NCI-H2107 (cell line): Measurements from ENCODE around the gene CUX1.
"Not testable (repeated sequence)": the region's sequence is repeated elsewhere in the genome, so short reads cannot be mapped to it uniquely, and the experiment has no call there.

Experiments used
- DNase-seq: peaks from one replicate; lab custom pipeline; 2025; lab: John Stamatoyannopoulos, UW

CUX1 gene

DNA sequence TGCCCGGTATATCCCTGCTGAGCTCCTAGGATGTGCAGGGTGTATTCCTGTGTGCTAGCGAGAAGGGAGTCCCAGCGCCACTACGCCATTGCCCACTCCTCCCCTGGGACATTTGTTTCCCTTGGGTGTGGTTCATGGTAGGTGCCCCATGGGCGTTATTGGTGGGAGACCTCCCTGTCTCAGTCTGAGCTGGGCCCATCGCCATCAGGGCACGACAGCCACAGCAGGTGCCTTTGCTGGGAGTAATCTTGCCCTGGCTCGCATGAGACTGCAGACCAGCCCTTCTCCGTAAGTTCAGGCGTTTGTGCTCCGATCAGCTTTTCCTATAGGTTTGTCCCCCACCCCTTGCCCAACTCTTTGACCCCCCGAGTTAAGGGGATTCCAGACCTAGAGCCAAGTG, 332.0 kb downstream of the CUX1 start:
- no peak for DNase-seq

DNA sequence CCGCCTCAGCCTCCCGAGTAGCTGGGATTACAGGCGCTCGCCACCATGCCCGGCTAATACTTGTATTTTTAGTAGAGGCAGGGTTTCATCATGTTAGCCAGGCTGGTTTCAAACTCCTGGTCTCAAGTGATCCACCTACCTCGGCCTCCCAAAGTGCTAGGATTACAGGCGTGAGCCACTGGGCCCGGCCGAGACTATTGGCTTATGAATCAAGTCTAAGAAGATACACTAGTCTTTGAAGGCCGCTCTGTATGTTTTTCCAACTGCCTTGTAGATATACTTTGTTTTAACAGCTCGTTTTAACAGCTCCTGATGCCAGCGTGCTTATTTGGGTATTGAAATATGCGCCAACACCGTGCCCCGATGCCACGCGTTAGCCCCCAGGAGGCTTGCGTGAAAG, 332.8 kb downstream of the CUX1 start:
- no peak for DNase-seq

GRCh38 chr7:102152672-102153598, 335.5 kb downstream of the CUX1 start:
- peak; percentile 46 for DNase-seq

- DNase-seq, result no peak
These were observed 336.1 kb downstream of the CUX1 start for GRCh38 chr7:102153599-102153946.

DNA sequence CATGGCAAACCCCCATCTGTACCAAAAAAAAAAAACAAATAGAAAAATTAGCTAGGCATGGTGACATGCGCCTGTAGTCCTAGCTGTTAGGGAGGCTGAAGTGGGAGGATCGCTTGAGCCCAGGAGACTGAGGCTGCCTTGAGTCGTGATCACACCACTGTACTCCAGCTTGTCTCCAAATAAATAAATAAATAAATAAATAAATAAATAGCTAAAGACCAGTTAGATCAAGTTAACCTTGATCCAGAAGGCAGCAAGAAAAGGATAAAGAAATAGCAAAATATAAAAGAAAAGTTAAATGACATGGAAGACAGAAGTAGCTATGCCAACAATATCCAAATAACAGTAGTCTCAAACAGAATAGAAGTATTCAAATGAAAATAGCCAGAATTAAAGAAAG, 337.0 kb downstream of the CUX1 start:
- DNase-seq, result no peak

GRCh38 chr7:102155821-102156441, 338.5 kb downstream of the CUX1 start:
- no peak for DNase-seq

- DNase-seq, result no peak
These were observed 339.4 kb downstream of the CUX1 start for GRCh38 chr7:102156867-102157266.

DNA sequence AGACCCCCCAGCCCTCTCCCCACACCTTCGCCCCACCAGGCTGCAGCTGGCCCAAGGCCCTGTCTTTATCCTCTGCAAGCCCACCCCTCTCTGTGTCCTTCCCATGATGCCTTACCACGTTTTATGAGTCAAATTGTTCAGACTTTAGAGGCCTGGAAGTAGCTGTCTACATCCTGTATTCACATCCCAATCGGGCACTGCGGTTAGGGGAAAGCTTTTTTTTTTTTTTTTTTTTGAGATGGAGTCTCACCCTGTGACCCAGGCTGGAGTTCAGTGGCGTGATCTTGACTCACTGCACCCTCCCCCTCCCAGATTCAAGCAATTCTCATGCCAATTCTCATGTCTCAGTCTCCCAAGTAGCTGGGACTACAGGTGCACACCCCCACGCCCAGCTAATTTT, 347.7 kb downstream of the CUX1 start:
- DNase-seq, result no peak

- DNase-seq, result no peak
These were observed 349.8 kb downstream of the CUX1 start for GRCh38 chr7:102167254-102167653.

GRCh38 chr7:102169651-102170392, 352.4 kb downstream of the CUX1 start:
- no peak for DNase-seq

GRCh38 chr7:102170393-102170970, 353.1 kb downstream of the CUX1 start:
- DNase-seq, result no peak

- DNase-seq, result no peak
These were observed 356.2 kb downstream of the CUX1 start for GRCh38 chr7:102173669-102174068.

- no peak for DNase-seq
These were observed 358.2 kb downstream of the CUX1 start for GRCh38 chr7:102175423-102176170.

DNA sequence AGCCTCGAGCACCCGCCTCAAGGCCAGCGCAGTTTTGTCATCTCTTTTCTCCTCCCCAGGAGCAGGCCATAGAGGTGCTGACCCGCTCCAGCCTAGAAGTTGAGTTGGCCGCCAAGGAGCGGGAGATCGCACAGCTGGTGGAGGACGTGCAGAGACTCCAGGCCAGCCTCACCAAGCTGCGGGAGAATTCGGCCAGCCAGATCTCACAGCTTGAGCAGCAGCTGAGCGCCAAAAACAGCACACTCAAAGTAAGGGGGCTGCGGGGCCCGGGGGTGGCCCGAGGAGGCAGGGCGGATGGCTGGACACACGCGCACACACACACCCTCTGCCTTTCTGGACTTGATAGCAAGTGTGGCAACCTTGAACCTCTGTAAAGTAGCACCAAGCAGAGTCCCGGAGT, 361.0 kb downstream of the CUX1 start:
- no peak for DNase-seq

- DNase-seq, result no peak
These were observed 363.3 kb downstream of the CUX1 start for GRCh38 chr7:102180727-102181126.

DNA sequence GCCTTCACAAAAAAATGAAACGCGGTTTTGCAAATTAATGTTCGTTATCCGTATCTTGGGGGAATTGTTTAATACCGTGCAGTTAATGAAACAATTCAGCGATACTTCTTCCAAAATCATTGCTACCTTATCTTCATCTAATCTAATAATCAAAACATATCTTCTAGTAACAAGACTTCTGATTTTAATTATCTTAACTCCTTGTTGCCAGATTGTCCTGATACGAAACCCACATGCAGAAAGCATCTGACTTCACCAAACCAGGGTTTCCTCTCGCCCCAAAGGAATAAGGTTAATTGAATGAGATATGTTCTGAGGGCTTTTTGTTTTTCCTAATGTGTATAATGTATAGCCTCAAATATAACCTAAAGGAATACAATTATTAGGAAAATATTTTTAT, 364.1 kb downstream of the CUX1 start:
- DNase-seq, result no peak

GRCh38 chr7:102182016-102182415, 364.6 kb downstream of the CUX1 start:
- no peak for DNase-seq

- not testable (repeated sequence) for DNase-seq
These were observed 366.4 kb downstream of the CUX1 start for GRCh38 chr7:102183848-102184247.

GRCh38 chr7:102184303-102184702, 366.9 kb downstream of the CUX1 start:
- no peak for DNase-seq

DNA sequence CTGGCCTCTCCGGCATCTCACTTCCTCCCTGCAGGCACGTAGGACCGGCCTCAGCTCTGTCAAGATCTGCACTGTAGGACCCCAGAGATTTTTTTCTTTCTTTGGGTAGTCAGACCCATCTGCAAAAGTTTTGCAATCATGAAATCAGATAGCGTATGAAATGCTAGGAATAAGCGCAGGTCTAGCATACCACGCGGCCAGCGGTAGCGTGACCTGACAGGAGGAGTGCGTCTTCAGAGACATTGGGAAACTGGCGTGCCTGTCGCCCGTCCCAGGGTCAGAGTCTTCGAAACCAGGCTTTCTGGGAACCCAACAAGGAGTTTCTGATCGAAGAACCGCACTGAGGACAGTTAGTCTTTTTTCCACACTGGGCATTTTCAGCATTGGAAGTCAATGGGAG, 368.4 kb downstream of the CUX1 start:
- DNase-seq, result no peak

- no peak for DNase-seq
These were observed 368.9 kb downstream of the CUX1 start for GRCh38 chr7:102186306-102186705.

DNA sequence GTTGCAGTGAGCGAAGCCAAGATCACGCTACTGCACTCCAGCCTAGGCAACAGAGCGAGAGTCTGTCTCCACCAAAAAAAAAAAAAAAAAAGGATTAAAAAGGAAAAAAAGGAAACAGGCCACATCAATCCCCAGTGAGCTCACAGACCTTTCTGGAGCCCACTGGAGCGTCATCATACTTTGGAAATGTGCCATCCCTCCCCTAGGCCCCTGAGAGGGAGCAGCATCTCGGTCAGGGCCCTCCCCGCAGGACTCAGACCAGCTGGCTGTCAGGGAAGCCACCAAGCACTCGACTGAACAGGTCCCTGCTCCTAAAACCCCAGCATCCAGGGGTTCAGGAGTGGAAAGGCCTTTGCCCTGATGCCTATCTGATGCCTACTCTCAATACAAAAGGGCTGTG, 371.3 kb downstream of the CUX1 start:
- no peak for DNase-seq
